ENCODE measurements around the gene INTS6.

Gene INTS6

DNA sequence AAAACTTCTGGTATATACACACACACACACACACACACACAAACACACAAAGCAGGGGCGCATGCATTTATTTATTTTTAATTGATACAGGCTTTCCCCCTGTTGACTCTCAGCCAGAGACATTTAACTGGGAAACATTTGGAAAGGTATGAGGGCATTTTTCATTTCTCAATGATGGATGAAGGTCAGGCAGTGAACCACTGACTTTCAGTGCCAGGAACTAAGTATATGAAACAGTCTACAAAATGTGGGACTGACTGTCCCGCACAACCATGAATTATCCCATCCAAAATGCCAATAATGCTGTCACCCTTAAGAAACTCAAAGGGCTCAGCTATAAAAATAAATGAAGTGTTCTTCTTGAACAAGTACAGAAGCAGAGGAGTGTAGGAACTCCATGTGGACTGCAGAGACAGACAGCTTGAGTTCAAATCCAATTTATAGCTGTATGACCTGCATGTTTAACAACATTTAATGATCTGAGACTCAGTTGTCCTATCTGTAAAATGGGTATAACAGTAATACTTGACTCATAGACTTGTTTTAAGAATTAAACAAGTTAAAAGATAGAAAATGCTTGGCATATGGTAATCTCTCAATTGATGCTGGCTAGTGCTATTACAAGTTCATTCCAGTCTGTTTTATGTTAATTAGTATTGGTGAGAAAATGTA lies 25.0 kb upstream of the INTS6 start:
- Histone ChIP-seq H3K4me3 (ENCODE audit: low read length) (no peak overlapping the region), H3K9me2 (replicated peaks; ENCODE audit: control insufficient read depth, low read length) (no peaks in the 10 kb centered on the region), H3K27me3 (ENCODE audit: control insufficient read depth, low read length) (peaks cover 9% of the 10 kb centered on the region; the same call in 1 of the 2 replicates), H3K4me1 (ENCODE audit: control insufficient read depth, low read length) (no peaks in the 10 kb centered on the region), H3K27ac (ENCODE audit: low read depth, low read length) (no peak overlapping the region), H4K20me1 (ENCODE audit: control insufficient read depth, insufficient read depth, low read depth, low read length) (no peaks in the 10 kb centered on the region), H3K4me2 (ENCODE audit: low read length) (no peak overlapping the region), H3K36me3 (ENCODE audit: control insufficient read depth, low read length) (no peaks in the 10 kb centered on the region), H3K79me2 (ENCODE audit: control insufficient read depth, low read length) (no peaks in the 10 kb centered on the region), H3K9me3 (ENCODE audit: control insufficient read depth, insufficient read depth, low read length) (no peaks in the 10 kb centered on the region), H3F3A (ENCODE audit: control insufficient read depth, insufficient read depth) (no peaks in the 10 kb centered on the region)
- TF ChIP-seq, protein P1, sequence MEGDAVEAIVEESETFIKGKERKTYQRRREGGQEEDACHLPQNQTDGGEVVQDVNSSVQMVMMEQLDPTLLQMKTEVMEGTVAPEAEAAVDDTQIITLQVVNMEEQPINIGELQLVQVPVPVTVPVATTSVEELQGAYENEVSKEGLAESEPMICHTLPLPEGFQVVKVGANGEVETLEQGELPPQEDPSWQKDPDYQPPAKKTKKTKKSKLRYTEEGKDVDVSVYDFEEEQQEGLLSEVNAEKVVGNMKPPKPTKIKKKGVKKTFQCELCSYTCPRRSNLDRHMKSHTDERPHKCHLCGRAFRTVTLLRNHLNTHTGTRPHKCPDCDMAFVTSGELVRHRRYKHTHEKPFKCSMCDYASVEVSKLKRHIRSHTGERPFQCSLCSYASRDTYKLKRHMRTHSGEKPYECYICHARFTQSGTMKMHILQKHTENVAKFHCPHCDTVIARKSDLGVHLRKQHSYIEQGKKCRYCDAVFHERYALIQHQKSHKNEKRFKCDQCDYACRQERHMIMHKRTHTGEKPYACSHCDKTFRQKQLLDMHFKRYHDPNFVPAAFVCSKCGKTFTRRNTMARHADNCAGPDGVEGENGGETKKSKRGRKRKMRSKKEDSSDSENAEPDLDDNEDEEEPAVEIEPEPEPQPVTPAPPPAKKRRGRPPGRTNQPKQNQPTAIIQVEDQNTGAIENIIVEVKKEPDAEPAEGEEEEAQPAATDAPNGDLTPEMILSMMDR (IDR thresholded peaks at IDR 0.05; ENCODE audit: low read depth, low read length, poor library complexity, severe bottlenecking): no peak
- TF ChIP-seq EZH2phosphoT487 (IDR thresholded peaks at IDR 0.05; ENCODE audit: borderline replicate concordance, low read length): no peak

DNA sequence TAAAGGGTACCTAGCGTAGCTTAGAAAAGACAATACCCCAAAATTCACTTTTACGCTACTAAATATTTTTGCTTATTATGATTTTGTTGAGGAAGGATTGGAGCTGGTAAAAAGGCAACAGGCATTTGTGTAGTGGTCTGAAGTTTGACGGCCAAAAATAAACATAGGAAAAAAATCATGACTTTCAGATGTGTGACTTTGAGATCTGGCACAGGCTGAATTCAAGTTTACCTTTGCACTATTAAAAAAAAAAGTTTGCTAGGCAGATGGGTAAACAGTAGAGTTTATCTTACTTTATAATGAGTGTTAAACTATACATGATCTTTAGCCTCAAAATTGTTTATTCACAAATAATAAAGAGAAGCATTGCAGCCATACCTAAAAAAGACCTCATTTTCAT lies 24.3 kb upstream of the INTS6 start:
- H3K4me3 ChIP-seq (ENCODE audit: low read length): no peak overlapping the region
- H3K4me2 ChIP-seq (ENCODE audit: low read length): no peak overlapping the region
- no peaks in the 10 kb centered on the region for H3K4me1 ChIP-seq (ENCODE audit: control insufficient read depth, low read length)
- no peaks in the 10 kb centered on the region for H3K9me2 ChIP-seq (replicated peaks; ENCODE audit: control insufficient read depth, low read length)
- no peaks in the 10 kb centered on the region for H3K79me2 ChIP-seq (ENCODE audit: control insufficient read depth, low read length)
- H3K36me3 ChIP-seq (ENCODE audit: control insufficient read depth, low read length): no peaks in the 10 kb centered on the region
- H3F3A ChIP-seq (ENCODE audit: control insufficient read depth, insufficient read depth): no peaks in the 10 kb centered on the region
- H3K27me3 ChIP-seq (ENCODE audit: control insufficient read depth, low read length): peaks cover 9% of the 10 kb centered on the region; the same call in 1 of the 2 replicates
- H4K20me1 ChIP-seq (ENCODE audit: control insufficient read depth, insufficient read depth, low read depth, low read length): no peaks in the 10 kb centered on the region
- H3K27ac ChIP-seq (ENCODE audit: low read depth, low read length): no peak overlapping the region
- TF ChIP-seq, protein P1 (IDR thresholded peaks at IDR 0.05; ENCODE audit: low read depth, low read length, poor library complexity, severe bottlenecking): no peak
- TF ChIP-seq EZH2phosphoT487 (IDR thresholded peaks at IDR 0.05; ENCODE audit: borderline replicate concordance, low read length): no peak
- no peaks in the 10 kb centered on the region for H3K9me3 ChIP-seq (ENCODE audit: control insufficient read depth, insufficient read depth, low read length)

DNA sequence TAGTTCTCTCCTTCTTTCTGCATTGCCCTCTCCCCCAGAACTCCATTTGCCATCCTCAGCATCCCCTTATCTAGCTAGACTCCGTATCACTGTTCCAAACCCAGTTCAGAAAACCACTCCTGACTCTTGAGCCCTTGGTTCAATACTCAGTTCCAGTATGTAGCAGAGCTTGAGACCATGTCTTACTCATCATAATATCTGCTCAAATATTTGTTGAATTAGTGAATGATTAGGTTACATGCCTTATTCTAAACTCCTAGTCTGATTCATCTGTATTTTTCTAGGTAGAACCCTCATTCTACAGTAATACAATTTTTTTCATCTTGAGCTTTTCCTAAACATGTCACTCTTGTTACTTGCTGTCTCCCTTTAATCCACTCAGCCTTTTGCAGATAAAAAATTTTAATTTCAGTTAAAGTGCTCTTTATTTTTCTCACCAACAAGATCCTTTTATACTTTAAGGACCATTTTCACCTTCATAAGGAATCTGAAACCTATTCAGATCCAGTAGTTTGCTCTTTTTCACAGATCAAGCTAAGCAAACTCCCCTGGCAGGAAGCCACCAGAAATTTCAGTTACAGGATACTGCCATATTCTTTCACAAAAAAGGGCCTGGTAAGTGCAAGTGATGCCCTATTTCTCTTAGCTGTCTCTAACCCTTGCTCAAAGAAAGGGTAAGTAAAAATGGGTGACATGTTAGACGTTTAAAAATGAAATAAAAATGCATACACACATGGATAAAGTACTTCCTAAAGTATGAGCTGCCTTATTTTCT lies 23.1 kb upstream of the INTS6 start:
- peaks cover 9% of the 10 kb centered on the region; the same call in 1 of the 2 replicates for H3K27me3 ChIP-seq (ENCODE audit: control insufficient read depth, low read length)
- no peak for TF ChIP-seq EZH2phosphoT487 (IDR thresholded peaks at IDR 0.05; ENCODE audit: borderline replicate concordance, low read length)
- TF ChIP-seq, protein P1 (IDR thresholded peaks at IDR 0.05; ENCODE audit: low read depth, low read length, poor library complexity, severe bottlenecking): no peak
- no peaks in the 10 kb centered on the region for H3K79me2 ChIP-seq (ENCODE audit: control insufficient read depth, low read length)
- no peaks in the 10 kb centered on the region for H3K9me3 ChIP-seq (ENCODE audit: control insufficient read depth, insufficient read depth, low read length)
- H3K4me2 ChIP-seq (ENCODE audit: low read length): no peak overlapping the region
- no peak overlapping the region for H3K4me3 ChIP-seq (ENCODE audit: low read length)
- H3K4me1 ChIP-seq (ENCODE audit: control insufficient read depth, low read length): no peaks in the 10 kb centered on the region
- H3F3A ChIP-seq (ENCODE audit: control insufficient read depth, insufficient read depth): no peaks in the 10 kb centered on the region
- no peaks in the 10 kb centered on the region for H3K36me3 ChIP-seq (ENCODE audit: control insufficient read depth, low read length)
- H3K9me2 ChIP-seq (replicated peaks; ENCODE audit: control insufficient read depth, low read length): no peaks in the 10 kb centered on the region
- H3K27ac ChIP-seq (ENCODE audit: low read depth, low read length): no peak overlapping the region
- no peaks in the 10 kb centered on the region for H4K20me1 ChIP-seq (ENCODE audit: control insufficient read depth, insufficient read depth, low read depth, low read length)
